WTC11 (cell line): ENCODE results near the gene SOX5. TPM values are rescaled to one million over a fixed set of nuclear protein-coding genes. Genes with fewer than 3 reads are reported as not detected.
"Not testable (repeated sequence)": the region's sequence is repeated elsewhere in the genome, so short reads cannot be mapped to it uniquely, and the experiment has no call there.

Source experiments
- ATAC-seq: fragments of 200-7000 bp; cut with Tn5 transposase; 2 replicates; pipeline ENCODE4 v1.10.0; 2021; ENCODE audit warnings: mild to moderate bottlenecking, moderate library complexity
- CTCF ChIA-PET: fragments of 300-600 bp; sonication (Branson Sonifier 250); formaldehyde crosslinking; loops from one replicate; lab custom pipeline; 2021; ENCODE audit warnings: antibody characterized with exemption; lab: Charles Lee
- POLR2A ChIA-PET: fragments of 350-600 bp; sonication (Branson Sonifier 250); formaldehyde crosslinking; loops from one replicate; lab custom pipeline; 2021; ENCODE audit warnings: antibody characterized with exemption; lab: Charles Lee
- DNase-seq: peaks from one replicate; pipeline ENCODE4 v3.0.0; 2021; ENCODE audit warnings: low spot score
- H3K27ac Mint-ChIP-seq: 2 replicates; pipeline ENCODE4 v1.8.0; 2021; ENCODE audit warnings: mixed read lengths
- H3K27me3 Mint-ChIP-seq: 2 replicates; pipeline ENCODE4 v1.8.0; 2021; ENCODE audit warnings: low read depth, mild to moderate bottlenecking, moderate library complexity, mixed read lengths
- H3K36me3 Mint-ChIP-seq: 2 replicates; pipeline ENCODE4 v1.8.0; 2021; ENCODE audit warnings: mixed read lengths
- H3K4me1 Mint-ChIP-seq: 2 replicates; pipeline ENCODE4 v1.8.0; 2022; ENCODE audit warnings: mixed read lengths
- H3K4me3 Mint-ChIP-seq: 2 replicates; pipeline ENCODE4 v1.8.0; 2021; ENCODE audit warnings: mild to moderate bottlenecking, moderate library complexity, mixed read lengths
- H3K9me3 Mint-ChIP-seq: 2 replicates; pipeline ENCODE4 v1.8.0; 2021; ENCODE audit warnings: mixed read lengths
- ELF4 ChIP-seq: sonication (generic); formaldehyde crosslinking; IDR thresholded peaks from 2 replicates; pipeline ENCODE4 v1.8.1; 2022; ENCODE audit warnings: low read depth, mild to moderate bottlenecking, moderate library complexity, missing genetic modification reagents
- EMX1 ChIP-seq: fragments of 250-450 bp; sonication (Bioruptor Pico); IDR thresholded peaks from 2 replicates; pipeline ENCODE4 v1.8.0; 2021; ENCODE audit warnings: mild to moderate bottlenecking
- ESRRA ChIP-seq: sonication (generic); formaldehyde crosslinking; IDR thresholded peaks from 2 replicates; pipeline ENCODE4 v1.8.1; 2022; ENCODE audit warnings: mild to moderate bottlenecking, missing genetic modification reagents, borderline replicate concordance
- ETV6 ChIP-seq: sonication (generic); formaldehyde crosslinking; IDR thresholded peaks from 2 replicates; pipeline ENCODE4 v1.8.1; 2022; ENCODE audit warnings: mild to moderate bottlenecking, missing genetic modification reagents
- FOXP4 ChIP-seq: sonication (generic); formaldehyde crosslinking; IDR thresholded peaks from 2 replicates; pipeline ENCODE4 v1.8.0; 2022; ENCODE audit warnings: mild to moderate bottlenecking, missing genetic modification reagents
- GTF2I ChIP-seq: fragments of 250-450 bp; sonication (Bioruptor Pico); conservative IDR thresholded peaks from 2 replicates; pipeline ENCODE4 v1.4.0; 2021; ENCODE audit warnings: mild to moderate bottlenecking
- IRF2 ChIP-seq: sonication (generic); formaldehyde crosslinking; IDR thresholded peaks from 2 replicates; pipeline ENCODE4 v1.8.0; 2022; ENCODE audit warnings: low read depth, missing genetic modification reagents, borderline replicate concordance
- MXD4 ChIP-seq: fragments of 250-450 bp; sonication (Bioruptor Pico); IDR thresholded peaks from 2 replicates; pipeline ENCODE4 v1.8.0; 2021; ENCODE audit warnings: mild to moderate bottlenecking, moderate library complexity, borderline replicate concordance
- USF1 ChIP-seq: sonication (generic); formaldehyde crosslinking; IDR thresholded peaks from 2 replicates; pipeline ENCODE4 v1.8.0; 2022; ENCODE audit warnings: mild to moderate bottlenecking, missing genetic modification reagents
- ZNF219 ChIP-seq: sonication (generic); formaldehyde crosslinking; IDR thresholded peaks from 2 replicates; pipeline ENCODE4 v1.8.0; 2023; ENCODE audit warnings: missing genetic modification reagents, mild to moderate bottlenecking, borderline replicate concordance
- ZNF263 ChIP-seq: sonication (generic); formaldehyde crosslinking; IDR thresholded peaks from 2 replicates; pipeline ENCODE4 v1.8.1; 2022; ENCODE audit warnings: low read depth, mild to moderate bottlenecking, moderate library complexity, missing genetic modification reagents
- ZNF532 ChIP-seq: fragments of 250-450 bp; sonication (Bioruptor Pico); IDR thresholded peaks from 2 replicates; pipeline ENCODE4 v1.9.0; 2021; ENCODE audit warnings: mild to moderate bottlenecking, borderline replicate concordance
- ZNF671 ChIP-seq: fragments of 250-450 bp; sonication (Bioruptor Pico); IDR thresholded peaks from 2 replicates; pipeline ENCODE4 v1.8.0; 2021; ENCODE audit warnings: mild to moderate bottlenecking
- total RNA-seq: library from RNA; stranded (reverse); gene quantifications from 3 replicates; pipeline ENCODE4 v1.2.3, GENCODE V29; 2021
- TF ChIP-seq, protein P1 (sequence below): fragments of 250-450 bp; sonication (Bioruptor Pico); IDR thresholded peaks from 2 replicates; pipeline ENCODE4 v1.9.0; 2021; ENCODE audit warnings: moderate library complexity, mild to moderate bottlenecking, inconsistent platforms, borderline replicate concordance

The SOX5 gene
- total RNA-seq, 1 experiment from 2014 or later, result 2.3 TPM

DNA sequence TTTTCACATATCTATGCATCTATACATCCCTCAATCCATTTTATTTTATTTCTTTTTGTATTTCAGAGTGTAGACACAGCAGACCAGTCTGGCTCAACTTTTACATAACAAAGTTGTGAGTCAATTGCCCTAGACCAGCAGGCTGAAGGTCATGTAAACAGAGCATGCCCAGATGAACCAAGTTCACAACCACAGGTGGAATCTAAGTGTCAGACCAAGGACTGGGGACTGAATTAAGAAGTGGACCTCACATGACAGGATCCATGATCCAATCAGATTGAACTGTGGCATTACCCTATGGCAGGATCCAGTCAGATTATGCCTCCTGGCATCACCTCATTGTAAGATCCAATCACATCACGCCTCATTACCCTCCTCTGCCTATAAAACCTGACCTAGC is 455.8 kb downstream of the SOX5 start:
- Mint-ChIP-seq H3K4me3 (no peak overlapping the region), H3K27me3 (no peaks in the 10 kb centered on the region), H3K9me3 (peaks cover 31% of the 10 kb centered on the region), H3K36me3 (peaks cover 20% of the 10 kb centered on the region), H3K4me1 (0 out of 2 replicates have a peak, but pooled peaks cover 3% of the 10 kb centered on the region), H3K27ac (no peak overlapping the region)
- DNase-seq, result no peak
- POLR2A ChIA-PET, result no interaction called here
- no peak for ATAC-seq
- CTCF ChIA-PET, result no interaction called here
- TF ChIP-seq ZNF263 (CRISPR knock-in tag), result no peak

DNA sequence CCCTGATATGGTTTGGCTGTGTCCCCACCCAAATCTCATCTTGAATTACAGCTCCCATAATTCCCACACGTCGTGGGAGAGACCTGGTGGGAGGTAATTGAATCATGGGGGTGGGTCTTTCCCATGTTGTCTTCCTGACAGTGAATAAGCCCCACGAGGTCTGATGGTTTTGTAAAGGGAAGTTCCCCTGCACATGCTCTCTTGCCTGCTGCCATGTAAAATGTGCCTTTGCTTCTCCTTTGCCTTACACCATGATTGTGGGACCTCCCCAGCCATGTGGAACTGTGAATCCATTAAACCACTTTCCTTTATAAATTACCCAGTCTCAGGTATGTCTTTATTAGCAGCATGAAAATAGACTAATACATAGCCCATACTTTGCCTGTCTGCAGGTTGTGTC is 458.4 kb downstream of the SOX5 start:
- POLR2A ChIA-PET, H3K4me3 Mint-ChIP-seq, ATAC-seq, H3K27ac Mint-ChIP-seq, H3K4me1 Mint-ChIP-seq, H3K27me3 Mint-ChIP-seq, CTCF ChIA-PET, DNase-seq: not testable (repeated sequence)
- peaks cover 15% of the 10 kb centered on the region for H3K36me3 Mint-ChIP-seq
- H3K9me3 Mint-ChIP-seq, result peaks cover 25% of the 10 kb centered on the region

DNA sequence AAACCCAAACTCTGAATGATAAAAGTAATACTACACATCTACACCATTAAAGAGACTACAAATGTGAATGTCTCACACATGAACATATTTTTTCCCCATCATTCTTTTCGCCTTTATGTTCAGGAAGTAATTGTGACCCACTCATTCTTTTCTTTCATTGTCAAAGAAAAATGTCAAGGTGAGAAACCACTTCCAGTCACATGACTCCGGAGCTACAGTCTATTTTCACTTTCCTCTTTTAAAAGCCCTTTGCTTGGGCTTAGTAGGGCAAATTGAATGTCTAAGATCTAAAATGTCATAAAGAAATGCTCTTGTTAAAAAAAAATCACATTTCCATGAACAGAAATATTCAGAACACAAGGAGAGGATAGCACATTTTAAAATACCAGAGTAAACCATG is 461.3 kb downstream of the SOX5 start:
- DNase-seq (no peak), ATAC-seq (no peak)
- Mint-ChIP-seq H3K27me3 (no peaks in the 10 kb centered on the region), H3K36me3 (peaks cover 12% of the 10 kb centered on the region), H3K4me3 (no peak overlapping the region), H3K27ac (no peak overlapping the region), H3K4me1 (no peaks in the 10 kb centered on the region), H3K9me3 (peaks cover 21% of the 10 kb centered on the region)
- ChIA-PET POLR2A (no interaction called here), CTCF (no interaction called here)
- TF ChIP-seq ZNF532 (CRISPR knock-in tag) (no peak), EMX1 (CRISPR knock-in tag) (no peak), MXD4 (CRISPR knock-in tag) (no peak), FOXP4 (no peak), IRF2 (CRISPR knock-in tag) (no peak), ETV6 (CRISPR knock-in tag) (no peak), USF1 (CRISPR knock-in tag) (no peak), GTF2I (CRISPR knock-in tag) (no peak), ZNF219 (no peak), ELF4 (no peak), ESRRA (CRISPR knock-in tag) (no peak), ZNF671 (no peak)
- TF ChIP-seq, protein P1, sequence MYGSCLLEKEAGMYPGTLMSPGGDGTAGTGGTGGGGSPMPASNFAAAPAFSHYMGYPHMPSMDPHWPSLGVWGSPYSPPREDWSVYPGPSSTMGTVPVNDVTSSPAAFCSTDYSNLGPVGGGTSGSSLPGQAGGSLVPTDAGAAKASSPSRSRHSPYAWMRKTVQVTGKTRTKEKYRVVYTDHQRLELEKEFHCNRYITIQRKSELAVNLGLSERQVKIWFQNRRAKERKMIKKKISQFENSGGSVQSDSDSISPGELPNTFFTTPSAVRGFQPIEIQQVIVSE (CRISPR knock-in tag), result no peak
